GM19468 (cell line): ENCODE results near the gene RDH5.

ENCODE experiments used
- ATAC-seq: cut with Tn5 transposase; IDR thresholded peaks from one replicate; pipeline ENCODE4 v1.9.1; 2021; ENCODE audit warnings: mild to moderate bottlenecking, moderate library complexity, moderate number of reproducible peaks; ENCODE audit not compliant: unreplicated experiment; ENCODE audit errors: extremely low read depth

RDH5 gene, protein sequence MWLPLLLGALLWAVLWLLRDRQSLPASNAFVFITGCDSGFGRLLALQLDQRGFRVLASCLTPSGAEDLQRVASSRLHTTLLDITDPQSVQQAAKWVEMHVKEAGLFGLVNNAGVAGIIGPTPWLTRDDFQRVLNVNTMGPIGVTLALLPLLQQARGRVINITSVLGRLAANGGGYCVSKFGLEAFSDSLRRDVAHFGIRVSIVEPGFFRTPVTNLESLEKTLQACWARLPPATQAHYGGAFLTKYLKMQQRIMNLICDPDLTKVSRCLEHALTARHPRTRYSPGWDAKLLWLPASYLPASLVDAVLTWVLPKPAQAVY

DNA sequence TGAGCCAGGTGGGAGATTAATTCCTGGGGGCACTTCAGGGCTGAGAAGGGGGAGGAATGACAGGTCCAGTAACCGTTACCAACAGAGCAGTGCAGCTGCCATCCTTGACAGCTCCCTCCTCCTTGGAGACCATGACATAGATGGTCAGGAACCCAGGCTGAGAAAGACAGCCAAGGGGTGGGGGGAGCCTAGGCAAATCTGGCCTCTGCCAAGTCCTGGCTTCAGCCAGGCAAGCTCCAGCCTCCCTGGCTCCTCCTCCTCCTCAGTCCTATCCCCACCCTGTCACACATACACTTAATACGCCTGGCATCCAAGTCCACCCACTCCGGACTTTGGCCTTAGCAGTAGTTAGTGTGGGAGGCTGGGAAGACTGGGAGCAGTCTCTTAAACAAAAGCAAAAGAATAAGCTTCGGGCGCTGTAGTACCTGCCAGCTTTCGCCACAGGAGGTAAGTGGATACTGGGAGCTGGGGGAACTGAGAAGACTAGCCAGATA is at the start of gene RDH5:
TSS of gene RDH5 (plus strand) at position 323 of the 494 bp plus-strand sequence. CDS start 792 bp downstream, outside the sequence.
- no peak for ATAC-seq

DNA sequence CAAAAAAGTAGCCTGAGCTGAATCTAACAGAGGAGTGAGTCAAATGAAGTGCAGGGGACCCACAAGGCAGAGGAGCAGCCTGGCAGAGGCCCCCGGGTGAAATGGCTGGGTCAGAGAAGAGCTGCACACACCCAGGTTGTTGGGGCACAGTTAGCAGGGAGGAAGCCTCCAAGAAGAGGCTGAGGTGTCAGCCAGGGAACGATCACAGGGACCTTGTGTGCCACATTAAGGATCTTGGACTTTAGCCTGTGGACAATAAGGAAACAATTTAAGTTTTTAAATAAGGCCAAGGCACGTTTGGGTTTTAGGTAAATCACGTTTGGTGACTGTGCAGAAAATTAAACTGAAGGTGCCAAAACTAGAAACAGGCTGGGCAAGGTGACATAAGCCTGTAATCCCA is 48.4 kb upstream of the RDH5 start:
- no peak for ATAC-seq

DNA sequence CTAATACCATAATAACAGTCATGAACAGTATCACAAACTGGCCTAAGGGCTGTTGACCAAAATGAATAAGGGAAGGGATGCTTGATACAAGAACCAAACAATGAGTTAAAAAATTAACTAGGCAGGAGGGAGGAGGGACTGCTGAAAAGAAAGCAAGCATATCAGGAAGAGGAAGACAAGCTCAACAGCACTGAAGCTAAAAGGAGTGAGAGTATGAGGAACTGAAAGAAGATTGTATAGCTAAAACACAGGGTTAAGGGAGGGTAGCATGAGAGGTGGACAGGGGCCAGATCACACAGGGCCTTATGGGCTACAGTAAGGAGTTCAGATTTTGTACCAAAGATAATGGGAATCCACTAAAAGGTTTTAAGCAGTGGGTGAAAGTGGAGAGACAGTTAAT is 46.6 kb upstream of the RDH5 start:
- ATAC-seq: peak; percentile 99

DNA sequence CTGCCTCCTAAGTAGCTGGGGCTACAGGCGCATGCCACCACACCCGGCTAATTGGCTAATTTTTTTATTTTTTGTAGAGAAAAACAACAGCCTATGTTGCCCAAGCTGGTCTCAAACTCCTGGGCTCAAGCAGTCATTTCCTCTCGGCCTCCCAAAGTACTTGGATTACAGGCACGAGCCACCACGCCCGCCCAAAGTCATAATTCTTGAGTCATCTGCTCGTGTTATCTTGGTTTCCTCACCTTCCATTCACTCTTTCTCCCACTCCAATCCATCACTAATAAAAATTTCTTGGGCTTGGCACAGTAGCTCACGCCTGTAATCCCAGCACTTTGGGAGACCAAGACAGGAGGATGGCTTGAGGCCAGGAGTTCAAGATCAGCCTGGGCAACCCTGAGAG is 44.5 kb upstream of the RDH5 start:
- no peak for ATAC-seq

DNA sequence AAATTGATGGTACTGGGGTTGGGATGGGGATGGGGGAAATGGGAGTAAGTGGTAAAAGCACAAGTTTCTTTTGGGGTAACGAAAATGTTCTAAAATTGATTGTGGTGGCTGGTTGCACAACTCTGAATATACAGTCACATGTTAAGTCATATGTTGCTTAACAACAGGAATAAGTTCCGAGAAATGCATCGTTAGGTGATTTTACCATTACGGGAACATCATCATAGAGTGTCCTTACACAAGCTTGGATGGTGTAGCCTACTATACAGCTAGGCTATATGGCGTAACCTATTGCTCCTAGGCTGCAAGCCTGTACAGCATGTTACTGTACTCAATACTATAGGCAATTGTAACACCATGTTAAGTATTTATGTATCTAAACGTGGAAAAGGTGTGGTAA is 43.5 kb upstream of the RDH5 start:
- ATAC-seq: no peak

DNA sequence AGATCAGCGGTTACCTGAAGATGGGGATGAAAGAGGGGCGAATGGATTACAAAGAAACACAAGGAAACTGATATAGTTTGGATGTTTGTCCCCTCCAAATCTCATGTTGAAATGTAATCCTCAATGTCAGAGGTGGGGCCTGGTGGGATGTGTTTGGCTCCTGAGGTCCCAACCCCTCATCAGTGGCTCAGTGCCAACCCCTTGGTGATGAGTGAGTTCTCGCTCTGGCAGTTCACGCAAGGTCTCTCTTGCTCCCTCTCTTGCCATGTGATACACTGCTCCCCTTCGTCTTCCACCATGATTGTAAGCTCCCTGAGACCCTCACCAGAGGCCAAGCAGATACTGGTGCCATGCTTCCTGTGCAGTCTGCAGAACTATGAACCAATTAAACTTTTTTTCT is 40.5 kb upstream of the RDH5 start:
- no peak for ATAC-seq

DNA sequence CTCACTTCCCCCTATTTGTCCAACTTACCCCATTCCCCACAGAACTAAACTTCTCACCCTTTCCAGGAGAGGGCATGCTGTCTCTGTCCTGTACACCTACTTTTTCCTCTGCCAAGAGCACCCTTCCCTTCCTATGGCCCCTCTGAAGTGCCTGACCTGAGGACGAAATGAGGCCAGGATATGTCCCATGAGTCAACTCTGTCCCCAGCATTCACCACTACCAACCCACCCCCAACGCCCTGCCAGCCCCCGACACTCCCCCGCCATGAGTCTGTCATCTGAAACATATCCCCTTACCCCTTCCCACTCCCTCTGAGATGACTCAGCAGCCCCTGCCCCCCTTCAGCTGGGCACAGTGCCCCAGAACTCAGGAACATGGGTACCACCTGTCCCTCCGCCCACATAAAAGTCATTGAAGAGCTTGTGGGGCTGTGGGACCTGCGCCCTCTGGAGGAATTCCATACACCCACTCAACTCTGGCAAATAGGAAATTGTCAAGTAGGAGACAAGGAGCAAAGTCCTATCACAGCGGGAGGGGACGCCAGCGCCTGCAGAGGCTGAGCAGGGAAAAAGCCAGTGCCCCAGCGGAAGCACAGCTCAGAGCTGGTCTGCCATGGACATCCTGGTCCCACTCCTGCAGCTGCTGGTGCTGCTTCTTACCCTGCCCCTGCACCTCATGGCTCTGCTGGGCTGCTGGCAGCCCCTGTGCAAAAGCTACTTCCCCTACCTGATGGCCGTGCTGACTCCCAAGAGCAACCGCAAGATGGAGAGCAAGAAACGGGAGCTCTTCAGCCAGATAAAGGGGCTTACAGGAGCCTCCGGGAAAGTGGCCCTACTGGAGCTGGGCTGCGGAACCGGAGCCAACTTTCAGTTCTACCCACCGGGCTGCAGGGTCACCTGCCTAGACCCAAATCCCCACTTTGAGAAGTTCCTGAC is 38.8 kb upstream of the RDH5 start:
- no peak for ATAC-seq

DNA sequence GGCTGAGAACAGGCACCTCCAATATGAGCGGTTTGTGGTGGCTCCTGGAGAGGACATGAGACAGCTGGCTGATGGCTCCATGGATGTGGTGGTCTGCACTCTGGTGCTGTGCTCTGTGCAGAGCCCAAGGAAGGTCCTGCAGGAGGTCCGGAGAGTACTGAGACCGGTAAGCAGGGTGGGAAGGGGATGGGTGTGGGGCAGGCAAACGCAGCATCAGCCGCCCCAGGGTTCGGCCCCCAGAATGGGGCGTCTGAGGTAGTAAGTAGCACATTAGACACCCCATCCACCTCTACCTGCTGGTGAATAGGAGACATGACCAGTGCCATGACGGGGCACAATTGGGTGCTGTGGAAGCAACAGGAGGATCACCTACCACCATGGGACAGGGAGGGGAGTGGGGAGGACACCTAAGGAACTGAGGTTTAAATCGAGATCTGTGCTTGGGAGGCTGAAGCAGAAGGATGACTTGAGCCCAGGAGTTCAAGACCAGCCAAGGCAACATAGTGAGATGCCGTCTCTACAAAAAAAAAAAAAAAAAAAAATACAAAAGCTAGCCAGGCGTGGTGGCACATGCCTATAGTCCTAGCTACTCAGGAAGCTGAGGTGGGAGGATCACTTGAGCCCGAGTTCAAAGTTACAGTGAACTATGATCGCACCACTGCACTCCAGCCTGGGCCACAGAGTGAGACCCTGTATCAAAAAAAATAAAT is 38.0 kb upstream of the RDH5 start:
- no peak for ATAC-seq

DNA sequence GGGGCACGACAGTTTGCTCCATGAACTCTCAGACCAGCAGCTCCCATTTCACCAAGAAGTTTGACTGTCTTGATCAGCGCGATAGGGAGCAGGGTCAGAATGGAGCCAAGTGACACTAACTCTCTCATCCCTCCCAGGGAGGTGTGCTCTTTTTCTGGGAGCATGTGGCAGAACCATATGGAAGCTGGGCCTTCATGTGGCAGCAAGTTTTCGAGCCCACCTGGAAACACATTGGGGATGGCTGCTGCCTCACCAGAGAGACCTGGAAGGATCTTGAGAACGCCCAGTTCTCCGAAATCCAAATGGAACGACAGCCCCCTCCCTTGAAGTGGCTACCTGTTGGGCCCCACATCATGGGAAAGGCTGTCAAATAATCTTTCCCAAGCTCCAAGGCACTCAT is 36.5 kb upstream of the RDH5 start:
- ATAC-seq: no peak

DNA sequence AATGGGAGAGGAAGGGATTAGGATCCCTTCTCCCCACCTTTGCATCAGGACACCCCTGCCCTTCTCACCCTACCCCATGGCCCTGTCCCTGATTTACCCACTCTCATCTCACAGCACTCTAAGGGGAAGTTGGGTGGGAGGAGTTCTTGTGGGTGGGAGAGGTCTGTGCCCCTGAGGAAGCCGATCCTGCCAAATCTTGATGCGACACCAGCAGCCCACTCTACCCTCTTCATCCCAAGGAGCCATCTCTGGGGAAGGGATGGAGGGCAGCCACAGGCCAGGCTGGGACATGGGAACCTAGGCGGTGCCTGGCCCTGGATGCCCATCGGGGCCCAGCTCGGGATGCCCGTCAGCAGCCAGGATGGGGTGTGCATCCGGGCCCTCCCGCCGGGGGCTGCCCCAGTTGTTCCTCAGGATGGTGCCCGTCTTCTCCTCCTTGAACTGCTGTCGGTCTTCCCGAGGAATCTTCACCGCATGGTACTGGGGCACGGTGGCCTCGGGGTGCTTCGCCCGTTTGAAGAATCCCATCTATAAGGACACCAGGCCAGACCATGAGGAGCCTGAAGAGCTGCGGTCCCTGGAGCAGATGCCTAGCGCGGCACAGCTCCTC is 35.3 kb upstream of the RDH5 start:
- ATAC-seq: no peak

DNA sequence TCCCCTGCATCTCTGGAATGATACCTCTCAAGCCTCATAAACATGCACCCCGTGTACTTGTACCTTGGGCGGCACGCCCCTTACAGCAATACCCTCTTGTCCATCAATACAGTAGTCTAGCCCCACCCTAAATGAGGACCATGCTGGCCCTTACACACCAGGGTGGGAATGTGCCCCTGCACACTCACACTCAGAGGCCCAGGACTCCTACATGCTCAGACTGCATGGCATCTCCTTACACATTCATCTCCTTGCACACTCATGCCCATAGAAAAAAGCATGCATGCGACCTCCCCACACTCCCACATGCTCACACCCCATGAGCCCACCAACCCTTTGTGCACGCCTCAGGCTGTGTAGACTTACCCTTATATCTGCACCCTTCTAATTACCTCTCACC is 34.5 kb upstream of the RDH5 start:
- no peak for ATAC-seq

DNA sequence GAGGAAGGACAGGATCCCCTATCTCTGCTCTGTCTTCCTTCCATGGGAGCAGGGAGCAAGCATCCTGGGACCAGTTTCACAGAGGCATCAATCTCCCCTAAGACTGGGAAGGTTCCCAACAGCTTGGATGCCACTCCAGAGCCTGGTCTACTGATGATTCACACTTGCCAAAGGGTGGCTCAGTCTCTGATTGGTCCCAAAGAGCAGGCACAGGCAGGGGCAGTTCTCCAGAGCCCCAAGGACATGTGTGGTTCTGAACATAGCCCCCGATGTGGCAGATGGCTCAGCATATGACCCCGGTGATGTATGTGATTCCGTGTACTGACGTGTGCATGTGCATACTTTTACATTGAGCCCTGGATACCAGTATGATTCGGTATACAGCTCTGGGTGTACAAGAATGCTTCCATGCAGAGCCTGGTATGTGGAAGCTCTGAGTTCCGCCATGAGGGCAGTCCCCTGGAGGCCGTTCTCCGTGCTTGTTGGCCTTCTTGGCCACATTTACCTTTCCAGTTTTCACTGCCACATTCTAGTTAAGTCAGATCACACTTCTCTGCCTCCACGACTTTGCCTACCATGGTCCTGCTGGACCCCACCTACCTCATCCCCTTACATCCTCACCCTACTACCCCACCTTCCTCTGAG is 33.7 kb upstream of the RDH5 start:
- no peak for ATAC-seq

DNA sequence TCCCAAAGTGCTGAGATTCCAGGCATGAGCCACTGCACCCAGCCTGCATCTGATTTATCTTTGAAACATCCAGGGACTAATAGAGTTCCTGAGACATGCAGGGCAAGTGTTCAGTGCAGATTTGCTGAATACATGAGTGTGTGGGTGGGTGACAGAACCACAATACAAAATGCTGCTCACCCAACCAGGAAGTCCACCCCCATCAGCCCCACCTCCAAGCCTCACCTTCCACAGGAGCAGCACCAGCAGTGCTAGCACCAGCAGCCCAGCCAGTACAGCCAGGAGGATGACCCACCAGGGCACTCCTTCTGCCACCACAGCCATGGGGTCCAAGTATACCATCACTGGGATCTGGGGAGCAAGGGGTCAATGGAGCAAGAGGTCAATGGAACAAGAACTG is 32.4 kb upstream of the RDH5 start:
- ATAC-seq: no peak

DNA sequence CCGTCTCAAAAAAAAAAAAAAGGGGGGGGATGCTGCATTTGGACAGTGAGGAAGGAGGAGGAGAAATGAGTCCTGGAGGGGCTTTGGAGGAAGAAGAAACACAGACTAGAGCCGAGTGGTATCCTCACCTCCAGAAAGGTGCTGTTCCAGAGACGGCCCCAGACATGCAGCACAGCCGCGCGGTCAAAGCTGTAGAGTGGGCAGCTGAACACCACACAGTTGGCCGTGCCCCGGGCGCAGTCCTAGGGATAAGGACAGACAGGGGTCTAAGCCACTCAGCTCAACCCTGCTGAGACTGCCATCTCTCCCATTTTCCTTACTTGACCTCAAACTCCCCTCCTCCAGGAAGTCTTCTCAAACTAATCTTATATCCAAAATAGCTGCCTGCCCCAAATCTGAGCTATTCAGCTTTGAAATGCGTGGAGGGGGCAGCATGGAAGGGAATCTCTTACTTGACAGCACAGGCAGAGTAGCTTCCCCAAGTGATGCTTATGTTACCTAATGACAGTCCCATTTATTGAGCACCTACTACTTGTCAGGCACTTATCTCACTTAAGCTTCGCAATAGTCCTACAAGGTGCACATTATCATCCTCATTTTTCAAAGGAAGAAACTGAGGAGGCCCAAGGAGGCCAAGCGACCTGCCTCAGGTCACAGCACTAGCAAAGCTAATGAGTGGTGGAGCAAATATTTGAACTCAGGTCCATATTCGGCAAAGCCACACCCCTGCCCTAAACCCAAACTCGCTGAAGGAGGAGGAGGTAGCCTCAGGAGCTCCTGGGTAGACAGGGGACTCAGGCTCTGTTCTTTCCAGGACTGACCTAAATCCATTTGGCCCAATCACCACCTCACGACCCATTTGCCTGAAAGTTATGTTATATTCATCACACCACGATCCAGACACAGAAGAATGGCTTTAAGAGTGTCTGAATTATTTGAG is 31.2 kb upstream of the RDH5 start:
- ATAC-seq: no peak

DNA sequence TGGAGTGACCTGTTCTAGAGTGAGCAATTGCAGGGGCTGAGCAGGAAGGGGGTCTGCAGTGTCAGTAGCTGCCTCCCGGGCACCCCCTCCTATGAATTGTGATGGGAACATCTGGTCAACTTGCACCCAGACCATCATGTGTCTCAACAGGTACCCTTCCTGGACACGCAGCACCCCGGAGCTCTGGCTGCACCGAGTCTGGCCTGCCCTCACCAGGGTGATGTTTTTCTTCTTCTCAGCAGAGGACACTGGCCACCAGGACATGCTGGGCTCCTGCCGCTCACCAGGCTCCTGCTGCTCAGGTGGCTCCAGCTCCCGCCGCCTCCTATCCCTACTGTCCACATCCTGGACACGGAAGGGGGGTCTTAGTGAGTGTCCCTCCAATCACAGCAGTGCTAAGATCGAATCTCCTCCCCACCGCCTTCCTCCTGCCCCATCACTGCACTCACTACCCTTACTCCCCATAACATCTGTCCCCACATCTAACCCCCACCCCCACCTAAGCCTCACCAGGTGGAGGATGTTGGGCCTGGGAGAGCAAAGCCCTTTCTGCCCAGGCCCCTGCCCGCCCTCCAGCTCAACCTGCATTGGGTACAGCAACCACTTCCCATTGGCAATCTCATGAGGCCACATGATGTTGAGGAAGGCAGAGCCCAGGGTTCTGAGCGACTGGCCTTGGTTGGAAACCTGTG is 27.4 kb upstream of the RDH5 start:
- no peak for ATAC-seq

DNA sequence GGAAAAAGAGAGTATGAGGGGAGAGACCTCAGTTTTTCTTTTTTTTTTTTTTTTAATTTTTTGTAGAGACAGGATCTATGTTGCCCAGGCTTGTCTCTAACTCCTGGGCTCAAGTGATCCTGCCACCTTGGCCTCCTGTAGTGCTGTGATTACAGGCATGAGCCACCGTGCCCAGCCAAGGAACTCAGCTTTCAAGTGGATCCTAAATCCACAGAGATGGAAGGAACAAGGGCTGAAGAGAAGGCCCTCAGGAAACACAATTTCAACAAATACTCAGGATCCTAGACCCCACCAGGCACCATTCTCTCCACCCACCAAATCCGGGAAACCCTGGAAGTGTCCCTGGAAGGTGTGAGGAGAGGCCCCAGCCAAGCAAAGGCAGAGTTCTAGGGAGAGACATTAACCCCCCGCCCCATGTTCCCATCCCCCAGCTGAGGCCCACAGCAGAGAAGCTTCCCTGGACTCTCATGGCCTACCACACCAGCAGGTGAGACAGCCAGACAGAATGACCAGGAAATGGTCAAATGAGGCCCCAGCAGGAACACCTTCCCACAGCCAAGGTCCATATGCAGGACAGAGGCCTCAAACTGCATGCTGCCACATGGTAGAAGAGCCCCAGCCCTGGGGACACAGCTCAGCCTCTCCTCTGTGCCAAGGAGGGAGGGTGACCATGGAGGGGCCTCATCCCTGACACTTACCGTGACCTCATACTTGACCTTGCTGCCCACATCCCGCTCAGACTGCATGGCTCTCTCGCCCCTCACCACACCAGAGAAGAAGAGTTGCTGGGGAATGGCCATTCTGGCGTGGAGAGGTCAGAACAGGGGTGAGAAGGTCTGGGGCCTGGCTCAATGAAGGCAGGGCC is 26.6 kb upstream of the RDH5 start:
- ATAC-seq: no peak

DNA sequence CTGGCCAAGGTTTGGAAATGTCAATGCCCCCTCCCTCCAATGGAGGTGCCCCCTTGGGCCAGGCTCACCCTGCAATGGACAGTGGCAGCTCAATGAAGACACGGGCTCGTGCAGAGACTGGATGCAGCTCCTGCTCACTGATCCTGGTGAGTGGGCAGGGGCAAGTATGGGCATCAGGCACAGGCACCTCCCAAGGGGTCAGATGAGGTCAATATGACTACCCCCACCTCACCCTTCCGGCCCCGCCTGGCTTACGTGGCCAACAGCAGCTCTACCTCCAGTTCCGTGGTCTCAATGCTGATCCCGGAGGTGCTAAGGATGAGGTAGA is 26.0 kb upstream of the RDH5 start:
- ATAC-seq: no peak
